Activated CD8-positive, alpha-beta memory T cell treated with anti-CD3 and anti-CD28 coated beads, Interleukin-2, amount 10 ng/mL, durations not matched to agents 7 days and 5 days (primary cell): ENCODE results near the gene UIMC1. TPM values are rescaled to one million over a fixed set of nuclear protein-coding genes. Genes with fewer than 3 reads are reported as not detected.

Experiments used
- ATAC-seq: fragments of 150-1000 bp; cut with Tn5 transposase; one replicate; pipeline ENCODE4 v1.10.0; 2021; ENCODE audit warnings: moderate library complexity
- CTCF ChIA-PET: fragments of 350-600 bp; sonication (Branson Sonifier 250); formaldehyde crosslinking; loops from one replicate; lab custom pipeline; 2021; ENCODE audit warnings: antibody characterized with exemption; lab: Charles Lee
- DNase-seq: peaks from one replicate; pipeline ENCODE4 v3.0.0-alpha.2; 2020
- H3K27ac Mint-ChIP-seq: one replicate; pipeline ENCODE4 v1.8.0; 2021; ENCODE audit warnings: mild to moderate bottlenecking, mixed read lengths
- H3K27me3 Mint-ChIP-seq: one replicate; pipeline ENCODE4 v1.8.0; 2021; ENCODE audit warnings: mixed read lengths
- H3K36me3 Mint-ChIP-seq: one replicate; pipeline ENCODE4 v1.8.0; 2021; ENCODE audit warnings: mild to moderate bottlenecking, mixed read lengths
- H3K4me1 Mint-ChIP-seq: one replicate; pipeline ENCODE4 v1.8.0; 2021; ENCODE audit warnings: mixed read lengths
- H3K4me3 Mint-ChIP-seq: one replicate; pipeline ENCODE4 v1.8.0; 2021; ENCODE audit warnings: mild to moderate bottlenecking, moderate library complexity, mixed read lengths
- H3K9me3 Mint-ChIP-seq: one replicate; pipeline ENCODE4 v1.8.0; 2022; ENCODE audit warnings: low read depth, mixed read lengths
- total RNA-seq, 2 experiments: library from RNA; stranded (reverse); gene quantifications; one replicate each; pipeline ENCODE4 v1.2.3, GENCODE V29; 2021

UIMC1 gene
- total RNA-seq, 2 experiments from 2014 or later, result 50.1 to 56.0 TPM

DNA sequence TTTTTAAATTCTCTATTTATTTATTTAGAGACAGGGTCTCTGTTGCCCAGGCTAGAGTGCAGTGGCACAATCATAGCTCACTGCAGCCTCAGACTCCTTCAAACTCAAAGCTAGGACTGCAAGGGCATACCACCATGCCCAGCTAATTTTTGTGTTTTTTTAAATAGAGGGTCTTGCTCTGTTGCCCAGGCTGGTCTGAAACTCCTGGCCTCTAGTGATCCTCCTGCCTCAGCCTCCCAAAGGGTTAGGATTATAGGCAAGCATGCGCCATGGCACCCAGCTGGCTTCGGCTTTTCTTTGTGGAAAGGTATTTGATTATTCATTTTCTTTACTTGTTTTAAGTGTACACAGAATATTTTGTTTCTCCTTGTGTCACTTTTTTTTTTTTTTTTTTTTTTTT lies 21.1 kb upstream of the UIMC1 start:
- no peak overlapping the region for H3K27ac Mint-ChIP-seq
- H3K36me3 Mint-ChIP-seq, result peaks cover 39% of the 10 kb centered on the region
- H3K9me3 Mint-ChIP-seq, result peaks cover 3% of the 10 kb centered on the region
- ATAC-seq (no peak), DNase-seq (no peak)
- no peak overlapping the region for H3K4me3 Mint-ChIP-seq
- H3K4me1 Mint-ChIP-seq, result peaks cover 27% of the 10 kb centered on the region
- CTCF ChIA-PET, result interaction anchor here (0.7 to 1.5 kb wide), 5 partner anchors 23 to 367 kb away, joined by 3 to 6 read pairs (median 3); no protein-coding TSS in a partner anchor
- H3K27me3 Mint-ChIP-seq, result no peaks in the 10 kb centered on the region

DNA sequence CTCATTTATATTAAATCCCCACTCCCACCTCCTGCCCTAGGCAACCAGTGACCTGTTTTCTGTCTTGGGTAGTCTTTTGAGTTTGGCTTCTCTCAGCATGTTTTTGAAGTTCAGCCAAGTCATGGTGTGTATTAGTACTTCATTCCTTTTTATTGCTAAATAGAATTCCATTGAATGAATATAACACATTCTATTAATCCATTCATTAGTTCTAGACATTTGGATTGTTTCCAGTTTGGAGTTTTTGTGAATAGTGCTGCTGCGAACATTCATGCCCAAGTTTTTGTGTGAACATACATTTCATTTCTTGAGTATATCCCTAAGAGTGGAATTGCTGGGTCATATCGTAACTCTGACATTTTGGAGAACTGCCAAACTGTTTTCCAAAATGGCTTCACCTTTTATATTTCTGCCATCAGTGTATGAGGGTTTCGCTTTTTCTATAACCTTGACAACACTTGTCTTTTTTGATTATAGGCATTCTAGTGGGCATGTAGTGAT lies 18.6 kb upstream of the UIMC1 start:
- Mint-ChIP-seq H3K36me3 (peaks cover 29% of the 10 kb centered on the region), H3K9me3 (no peaks in the 10 kb centered on the region), H3K4me3 (no peak overlapping the region), H3K27me3 (no peaks in the 10 kb centered on the region), H3K27ac (no peak overlapping the region), H3K4me1 (peaks cover 34% of the 10 kb centered on the region)
- ATAC-seq (no peak), DNase-seq (no peak)
- CTCF ChIA-PET, result no interaction called here

DNA sequence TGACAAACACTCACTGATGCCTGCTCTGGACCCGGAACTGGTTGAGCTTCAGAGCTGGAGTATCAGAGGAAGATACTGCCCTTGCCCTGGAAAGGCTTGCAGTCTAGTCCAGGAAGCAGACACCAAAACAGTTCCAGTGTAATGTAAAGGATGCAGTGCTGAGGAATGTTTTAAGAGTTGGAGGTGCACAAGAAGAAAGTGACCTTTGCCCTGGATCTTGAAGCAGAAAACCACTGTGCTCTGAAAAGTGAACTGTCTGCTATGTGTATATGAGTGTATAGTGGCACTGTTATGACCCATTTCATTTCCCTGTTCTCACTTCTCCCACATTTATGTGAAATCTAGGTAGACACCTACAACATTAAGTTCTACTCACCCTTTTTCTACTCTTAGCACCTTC lies 18.0 kb upstream of the UIMC1 start:
- Mint-ChIP-seq H3K4me1 (peaks cover 34% of the 10 kb centered on the region), H3K4me3 (peak overlapping the region; percentile 16), H3K27ac (no peak overlapping the region), H3K36me3 (peaks cover 24% of the 10 kb centered on the region), H3K9me3 (no peaks in the 10 kb centered on the region), H3K27me3 (no peaks in the 10 kb centered on the region)
- ATAC-seq (no peak), DNase-seq (no peak)
- CTCF ChIA-PET, result interaction anchor here (3.2 kb wide), 1 partner anchor 18 kb away, joined by 23 read pairs; the partner anchor contains the start of gene UIMC1

DNA sequence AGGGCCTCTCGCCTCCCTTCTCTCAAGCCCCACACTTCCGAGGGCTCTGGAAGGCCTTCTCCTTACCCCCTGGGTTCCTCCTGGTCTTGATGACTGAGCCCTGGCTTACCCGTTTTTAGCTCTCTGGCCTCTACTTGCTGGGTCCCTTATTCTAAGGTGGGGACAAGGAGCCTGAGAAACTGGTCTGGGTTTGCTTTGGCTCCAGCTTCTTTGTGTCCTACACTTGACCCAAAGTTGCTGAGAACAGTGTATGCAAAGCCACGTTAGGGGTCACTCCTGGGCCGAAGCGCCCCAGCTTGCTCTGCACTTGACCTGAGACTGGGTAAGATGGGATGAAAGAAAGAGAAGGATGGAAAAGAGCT lies 16.7 kb upstream of the UIMC1 start:
- ATAC-seq, result peak; percentile 5
- peak overlapping the region; percentile 92 for H3K4me3 Mint-ChIP-seq
- H3K4me1 Mint-ChIP-seq, result peaks cover 34% of the 10 kb centered on the region
- H3K27ac Mint-ChIP-seq, result peak overlapping the region; percentile 90
- H3K36me3 Mint-ChIP-seq, result peaks cover 17% of the 10 kb centered on the region
- H3K27me3 Mint-ChIP-seq, result no peaks in the 10 kb centered on the region
- H3K9me3 Mint-ChIP-seq, result no peaks in the 10 kb centered on the region
- CTCF ChIA-PET, result interaction anchor here (0.8 to 3.2 kb wide), 5 partner anchors 10 to 365 kb away, joined by 3 to 23 read pairs (median 3); partner anchors contain the start of gene UIMC1
- DNase-seq, result no peak

DNA sequence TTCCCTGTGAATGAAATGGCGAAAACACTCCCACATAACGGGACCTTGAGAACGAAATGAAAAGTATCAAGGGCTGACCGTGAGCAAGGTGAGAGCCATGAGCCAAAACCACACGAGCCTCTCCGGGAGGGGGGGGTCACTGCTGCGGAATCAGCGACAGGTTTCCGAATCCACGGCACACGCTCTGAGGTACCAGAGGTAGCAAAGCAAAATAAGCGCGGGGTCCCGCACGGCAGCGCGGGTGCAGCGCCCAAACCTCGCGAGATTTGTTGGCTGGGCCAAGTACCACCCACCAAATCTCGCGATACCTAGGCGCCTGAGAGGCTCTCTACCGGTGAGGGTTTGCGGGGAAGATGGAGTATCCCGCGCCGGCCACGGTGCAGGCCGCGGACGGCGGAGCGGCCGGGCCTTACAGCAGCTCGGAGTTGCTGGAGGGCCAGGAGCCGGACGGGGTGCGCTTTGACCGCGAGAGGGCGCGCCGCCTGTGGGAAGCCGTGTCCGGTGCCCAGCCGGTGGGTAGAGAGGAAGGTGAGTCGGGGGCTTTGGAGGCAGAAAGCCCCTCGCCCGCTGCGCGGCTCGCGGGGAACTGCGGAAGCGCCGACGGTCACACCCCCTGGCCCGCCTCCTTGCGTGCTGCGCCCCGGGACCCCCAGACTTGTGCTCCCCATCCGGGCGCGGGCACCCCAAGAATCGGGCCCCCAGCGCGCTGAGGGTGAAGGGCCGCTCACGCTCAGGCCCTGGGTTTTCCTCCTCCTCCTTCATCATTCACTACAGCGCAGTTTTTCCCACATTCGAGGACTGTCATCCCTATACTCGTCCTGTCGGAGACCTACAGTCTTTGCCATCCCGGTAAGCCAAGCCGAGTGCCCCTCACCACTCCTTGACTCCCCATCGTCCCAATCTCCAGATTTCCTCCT lies 16.1 kb upstream of the UIMC1 start, which contains the start of gene ZNF346:
Gene ZNF346 (plus strand): TSS at position 311 of the 917 bp plus-strand sequence. CDS start 43 bp downstream, at position 354.
- H3K4me1 Mint-ChIP-seq, result peaks cover 34% of the 10 kb centered on the region
- H3K36me3 Mint-ChIP-seq, result peaks cover 15% of the 10 kb centered on the region
- DNase-seq, result peak; percentile 96
- H3K27ac Mint-ChIP-seq, result peak within 1 kb of the TSS; percentile 90
- peak; percentile 98 for ATAC-seq
- no peaks in the 10 kb centered on the region for H3K27me3 Mint-ChIP-seq
- H3K9me3 Mint-ChIP-seq, result no peaks in the 10 kb centered on the region
- H3K4me3 Mint-ChIP-seq, result peak within 1 kb of the TSS; percentile 92
- CTCF ChIA-PET, result interaction anchor here (0.7 to 3.2 kb wide), 8 partner anchors 10 to 365 kb away, joined by 3 to 23 read pairs (median 4); partner anchors contain the start of gene UIMC1

DNA sequence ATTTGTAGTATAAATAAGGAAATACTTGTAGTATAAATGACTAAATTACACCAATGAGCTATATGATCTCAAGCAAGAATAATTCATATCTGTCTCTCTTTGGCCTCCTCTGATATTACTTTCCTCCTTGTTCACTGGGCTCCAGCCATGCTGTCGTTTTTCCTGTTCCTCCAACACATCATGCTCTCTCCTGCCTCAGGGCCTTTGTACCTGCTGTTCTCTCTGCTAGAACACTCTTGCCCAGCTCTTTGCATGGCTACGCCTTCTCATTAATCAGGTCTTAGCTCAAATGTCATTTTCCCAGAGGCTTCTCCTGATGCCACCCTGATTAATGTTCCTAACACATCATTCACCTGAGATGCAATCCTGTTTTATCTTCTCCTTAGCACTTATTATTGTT lies 13.5 kb upstream of the UIMC1 start:
- no peak for DNase-seq
- no peak overlapping the region for H3K27ac Mint-ChIP-seq
- H3K27me3 Mint-ChIP-seq, result no peaks in the 10 kb centered on the region
- H3K4me3 Mint-ChIP-seq, result no peak overlapping the region
- H3K36me3 Mint-ChIP-seq, result peaks cover 6% of the 10 kb centered on the region
- no peak for ATAC-seq
- H3K4me1 Mint-ChIP-seq, result peaks cover 28% of the 10 kb centered on the region
- CTCF ChIA-PET, result interaction anchor here (0.6 to 3.0 kb wide), 5 partner anchors 11 to 96 kb away, joined by 3 to 13 read pairs (median 4); partner anchors contain the start of gene UIMC1
- H3K9me3 Mint-ChIP-seq, result no peaks in the 10 kb centered on the region

DNA sequence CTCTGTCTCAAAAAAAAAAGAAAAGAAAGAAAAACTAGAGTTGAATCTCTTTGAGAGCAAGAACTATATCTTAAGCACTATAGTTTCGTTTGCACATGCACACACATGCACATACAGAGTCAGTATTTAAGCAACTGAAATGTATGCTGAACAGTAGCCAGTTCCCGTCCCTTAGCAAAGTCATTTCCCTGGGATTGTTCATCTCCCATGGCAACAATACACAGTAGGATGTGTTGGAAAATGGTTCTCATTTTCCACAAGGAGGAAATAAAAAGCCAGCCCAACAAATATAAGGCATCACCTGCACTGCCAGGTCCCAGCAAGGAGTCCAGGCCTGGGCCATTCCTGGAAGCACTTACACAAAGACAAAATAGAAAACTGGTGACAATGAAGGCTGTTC lies 11.8 kb upstream of the UIMC1 start:
- CTCF ChIA-PET, result interaction anchor here (3.0 kb wide), 1 partner anchor 12 kb away, joined by 13 read pairs; the partner anchor contains the start of gene UIMC1
- no peaks in the 10 kb centered on the region for H3K36me3 Mint-ChIP-seq
- no peak for ATAC-seq

DNA sequence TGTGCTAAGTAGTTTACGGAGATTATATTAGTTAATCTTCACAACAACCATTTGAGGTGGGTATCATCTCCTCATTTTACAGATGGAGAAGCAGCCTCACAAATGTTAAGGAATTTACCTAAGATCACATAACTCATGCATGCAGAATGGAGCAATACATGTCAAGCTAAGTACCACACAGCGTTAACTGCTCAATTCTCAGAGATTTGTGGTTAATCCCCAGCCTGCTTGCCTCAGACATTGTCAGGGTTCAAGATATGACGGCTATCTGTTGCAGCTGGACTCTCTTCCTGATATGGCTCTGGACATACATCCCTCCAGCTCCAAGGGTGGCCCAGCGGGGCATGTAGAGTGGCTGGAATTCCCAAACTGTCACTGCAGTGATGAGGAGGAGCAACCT lies 8.6 kb upstream of the UIMC1 start:
- Mint-ChIP-seq H3K27ac (no peak overlapping the region), H3K4me1 (no peaks in the 10 kb centered on the region), H3K36me3 (no peaks in the 10 kb centered on the region), H3K4me3 (no peak overlapping the region), H3K27me3 (no peaks in the 10 kb centered on the region), H3K9me3 (no peaks in the 10 kb centered on the region)
- ATAC-seq (no peak), DNase-seq (no peak)
- CTCF ChIA-PET, result no interaction called here

More for the DNA sequence above, 11.8 kb upstream of the UIMC1 start:
- H3K4me1 Mint-ChIP-seq, result peaks cover 14% of the 10 kb centered on the region
- no peaks in the 10 kb centered on the region for H3K9me3 Mint-ChIP-seq
- H3K27ac Mint-ChIP-seq, result no peak overlapping the region
- DNase-seq, result no peak
- no peaks in the 10 kb centered on the region for H3K27me3 Mint-ChIP-seq
- H3K4me3 Mint-ChIP-seq, result no peak overlapping the region

DNA sequence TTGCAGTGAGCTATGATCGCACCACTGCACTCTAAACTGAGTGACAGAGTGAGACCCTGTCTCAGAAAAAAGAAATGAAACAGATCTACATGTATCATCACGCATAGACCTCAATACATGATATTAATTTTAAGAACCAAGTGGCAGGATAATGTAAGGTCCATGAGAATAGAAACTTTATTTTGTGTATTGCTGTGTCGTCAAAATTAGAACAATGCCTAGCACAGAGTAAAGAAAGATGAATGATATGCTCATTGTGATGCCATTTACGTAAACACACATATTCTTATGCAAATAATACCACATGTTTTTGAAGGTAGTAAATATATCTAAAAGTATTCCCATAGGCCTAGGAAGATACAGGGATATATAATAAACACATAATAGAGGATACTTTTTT lies 3.6 kb upstream of the UIMC1 start:
- Mint-ChIP-seq H3K4me1 (peaks cover 16% of the 10 kb centered on the region), H3K9me3 (no peaks in the 10 kb centered on the region), H3K27ac (no peak overlapping the region), H3K27me3 (no peaks in the 10 kb centered on the region), H3K4me3 (no peak overlapping the region), H3K36me3 (peaks cover 2% of the 10 kb centered on the region)
- no peak for ATAC-seq
- CTCF ChIA-PET, result no interaction called here
- DNase-seq, result no peak

DNA sequence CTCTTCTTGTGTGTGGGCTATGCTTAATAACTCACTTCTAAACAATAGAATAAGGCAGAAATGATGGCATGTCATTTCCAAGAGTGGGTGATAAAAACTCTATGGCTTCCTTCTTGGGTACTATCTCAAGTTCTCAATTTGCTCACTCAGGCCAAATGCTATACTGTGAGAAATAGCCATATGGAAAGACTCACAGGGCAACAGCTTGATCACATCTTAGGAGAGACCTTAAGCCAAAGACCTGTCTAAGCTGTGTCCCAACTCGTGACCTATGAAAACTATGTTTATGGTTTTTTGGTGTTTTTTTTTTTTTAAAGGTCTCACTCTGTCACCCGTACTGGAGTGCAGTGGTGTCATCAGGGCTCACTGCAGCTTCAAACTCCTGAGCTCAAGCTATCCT lies 2.1 kb upstream of the UIMC1 start:
- no peak for ATAC-seq
- Mint-ChIP-seq H3K27me3 (no peaks in the 10 kb centered on the region), H3K36me3 (peaks cover 2% of the 10 kb centered on the region), H3K4me1 (peaks cover 28% of the 10 kb centered on the region), H3K9me3 (no peaks in the 10 kb centered on the region), H3K27ac (no peak overlapping the region), H3K4me3 (no peak overlapping the region)
- no peak for DNase-seq
- CTCF ChIA-PET, result interaction anchor here (0.8 to 1.2 kb wide), 2 partner anchors 12 to 348 kb away, joined by 4 read pairs; no protein-coding TSS in a partner anchor

DNA sequence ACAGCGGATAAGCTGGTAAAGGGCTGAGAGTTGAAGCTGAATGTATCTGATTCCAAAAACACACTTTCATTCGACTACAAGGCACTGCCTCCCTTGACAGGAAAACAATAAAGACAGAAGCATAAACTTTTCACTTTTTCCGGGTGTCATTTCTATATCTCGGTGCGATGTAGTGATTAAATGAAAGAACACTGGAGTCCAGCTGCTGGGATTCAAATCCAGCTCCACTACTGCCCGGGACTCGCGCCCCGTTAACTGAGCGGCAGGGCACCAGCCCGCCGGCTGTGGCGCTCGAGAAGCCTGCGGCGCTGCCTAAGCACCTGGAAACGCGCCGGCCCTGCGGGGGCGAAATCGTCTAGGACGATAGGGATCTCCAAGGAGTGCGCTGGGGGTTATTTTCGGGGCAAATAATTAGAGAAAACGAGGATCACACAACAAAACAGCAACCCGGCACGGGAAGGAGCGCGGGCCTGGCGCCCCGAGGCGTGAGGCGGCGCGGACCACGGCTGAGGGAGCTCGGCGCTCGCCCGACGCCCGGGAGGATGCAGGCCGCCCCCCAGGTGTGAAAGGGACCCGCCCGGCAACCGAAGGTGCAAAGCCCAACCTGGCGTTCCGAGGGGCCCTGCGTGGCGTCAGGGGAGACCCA lies 837 bp downstream of the UIMC1 start:
- CTCF ChIA-PET, result interaction anchor here (0.7 to 3.1 kb wide), 8 partner anchors 9 to 345 kb away, joined by 3 to 23 read pairs (median 8); partner anchors contain the start of gene ZNF346
- H3K36me3 Mint-ChIP-seq, result peaks cover 10% of the 10 kb centered on the region
- no peaks in the 10 kb centered on the region for H3K9me3 Mint-ChIP-seq
- DNase-seq (peak; percentile 75), ATAC-seq (peak; percentile 67)
- peak overlapping the region; percentile 92 for H3K4me3 Mint-ChIP-seq
- H3K27ac Mint-ChIP-seq, result peak overlapping the region; percentile 88
- H3K4me1 Mint-ChIP-seq, result peaks cover 34% of the 10 kb centered on the region
- no peaks in the 10 kb centered on the region for H3K27me3 Mint-ChIP-seq

DNA sequence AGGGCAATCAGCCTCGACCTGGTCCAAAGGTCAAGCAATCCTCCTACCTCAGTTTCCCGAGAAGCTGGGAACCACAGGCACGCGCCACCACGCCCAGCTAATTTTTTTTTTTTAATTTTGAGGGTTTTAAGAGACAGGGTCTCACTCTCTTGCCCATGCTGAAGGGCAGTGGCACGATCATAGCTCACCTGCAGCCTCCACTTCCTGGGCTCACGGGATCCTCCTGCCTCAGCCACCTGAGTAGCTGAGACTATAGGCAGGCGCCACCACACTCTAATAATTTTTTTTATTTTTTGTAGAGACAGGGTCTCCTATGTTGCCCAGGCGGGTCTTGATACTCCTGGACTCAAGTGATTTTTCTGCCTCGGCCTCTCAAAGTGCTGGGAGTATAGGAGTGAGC lies 1.6 kb downstream of the UIMC1 start:
- DNase-seq (no peak), ATAC-seq (no peak)
- Mint-ChIP-seq H3K36me3 (peaks cover 11% of the 10 kb centered on the region), H3K27ac (no peak overlapping the region), H3K27me3 (no peaks in the 10 kb centered on the region), H3K4me3 (peak overlapping the region; percentile 92), H3K4me1 (peaks cover 34% of the 10 kb centered on the region), H3K9me3 (no peaks in the 10 kb centered on the region)
- CTCF ChIA-PET, result interaction anchor here (0.8 to 3.1 kb wide), 8 partner anchors 8 to 344 kb away, joined by 3 to 23 read pairs (median 8); partner anchors contain the start of gene ZNF346

DNA sequence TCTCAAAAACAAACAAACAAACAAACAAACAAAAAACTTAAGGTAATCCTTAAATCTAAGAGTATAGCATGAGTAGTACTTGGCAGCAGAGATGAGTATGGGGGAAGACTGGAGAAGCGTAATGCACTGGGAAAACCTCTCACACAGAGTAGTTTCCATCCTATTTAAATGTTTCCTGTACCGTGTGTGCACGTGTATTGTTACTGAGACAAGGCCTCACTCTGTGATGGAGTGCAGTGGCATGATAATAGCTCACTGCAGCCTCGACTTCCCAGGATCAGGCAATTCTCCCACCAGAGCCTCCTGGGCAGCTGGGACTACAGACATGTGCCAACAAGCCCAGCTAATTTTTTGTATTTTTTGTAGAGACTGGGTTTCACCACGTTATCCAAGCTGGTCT lies 2.9 kb downstream of the UIMC1 start:
- CTCF ChIA-PET, result interaction anchor here (1.2 to 1.6 kb wide), 4 partner anchors 24 to 346 kb away, joined by 3 to 4 read pairs (median 3); no protein-coding TSS in a partner anchor
- peaks cover 12% of the 10 kb centered on the region for H3K36me3 Mint-ChIP-seq
- H3K4me3 Mint-ChIP-seq, result no peak overlapping the region
- no peak overlapping the region for H3K27ac Mint-ChIP-seq
- no peaks in the 10 kb centered on the region for H3K9me3 Mint-ChIP-seq
- ATAC-seq (no peak), DNase-seq (no peak)
- peaks cover 36% of the 10 kb centered on the region for H3K4me1 Mint-ChIP-seq
- H3K27me3 Mint-ChIP-seq, result no peaks in the 10 kb centered on the region
